Measurements from ENCODE around the gene ARHGAP22.

Gene ARHGAP22

GRCh38 chr10:48468130-48468790, 136.6 kb downstream of the ARHGAP22 start:
- TF ChIP-seq POLR2AphosphoS5 (IDR thresholded peaks at IDR 0.05; ENCODE audit: low read depth, low read length) (no peak), TAF1 (IDR thresholded peaks at IDR 0.05; ENCODE audit: borderline replicate concordance, insufficient read depth, low read length) (no peak), REST (IDR thresholded peaks at IDR 0.05; ENCODE audit: insufficient read depth in 1 of 2, low read depth in 2 of 2, low read length in 2 of 2) (no peak), FOXP2 (optimal IDR thresholded peaks at IDR 0.05; ENCODE audit: borderline replicate concordance, extremely low read depth, extremely low read length, insufficient read depth) (no peak), SIN3A (IDR thresholded peaks at IDR 0.05; ENCODE audit: borderline replicate concordance, insufficient read depth, low read length) (no peak)

- TF ChIP-seq SIN3A (IDR thresholded peaks at IDR 0.05; ENCODE audit: borderline replicate concordance, insufficient read depth, low read length): no peak
- no peak for TF ChIP-seq REST (IDR thresholded peaks at IDR 0.05; ENCODE audit: insufficient read depth in 1 of 2, low read depth in 2 of 2, low read length in 2 of 2)
- no peak for TF ChIP-seq POLR2AphosphoS5 (IDR thresholded peaks at IDR 0.05; ENCODE audit: low read depth, low read length)
- TF ChIP-seq FOXP2 (optimal IDR thresholded peaks at IDR 0.05; ENCODE audit: borderline replicate concordance, extremely low read depth, extremely low read length, insufficient read depth): no peak
- no peak for TF ChIP-seq TAF1 (IDR thresholded peaks at IDR 0.05; ENCODE audit: borderline replicate concordance, insufficient read depth, low read length)
Observed at GRCh38 chr10:48467669-48468068, 137.2 kb downstream of the ARHGAP22 start.

GRCh38 chr10:48466611-48467240, 138.1 kb downstream of the ARHGAP22 start:
- TF ChIP-seq TAF1 (IDR thresholded peaks at IDR 0.05; ENCODE audit: borderline replicate concordance, insufficient read depth, low read length) (no peak), FOXP2 (optimal IDR thresholded peaks at IDR 0.05; ENCODE audit: borderline replicate concordance, extremely low read depth, extremely low read length, insufficient read depth) (no peak), POLR2AphosphoS5 (IDR thresholded peaks at IDR 0.05; ENCODE audit: low read depth, low read length) (no peak), SIN3A (IDR thresholded peaks at IDR 0.05; ENCODE audit: borderline replicate concordance, insufficient read depth, low read length) (no peak), REST (IDR thresholded peaks at IDR 0.05; ENCODE audit: insufficient read depth in 1 of 2, low read depth in 2 of 2, low read length in 2 of 2) (no peak)

- TF ChIP-seq REST (IDR thresholded peaks at IDR 0.05; ENCODE audit: insufficient read depth in 1 of 2, low read depth in 2 of 2, low read length in 2 of 2) (no peak), POLR2AphosphoS5 (IDR thresholded peaks at IDR 0.05; ENCODE audit: low read depth, low read length) (no peak), TAF1 (IDR thresholded peaks at IDR 0.05; ENCODE audit: borderline replicate concordance, insufficient read depth, low read length) (no peak), SIN3A (IDR thresholded peaks at IDR 0.05; ENCODE audit: borderline replicate concordance, insufficient read depth, low read length) (no peak), FOXP2 (optimal IDR thresholded peaks at IDR 0.05; ENCODE audit: borderline replicate concordance, extremely low read depth, extremely low read length, insufficient read depth) (no peak)
Observed at GRCh38 chr10:48465860-48466521, 138.9 kb downstream of the ARHGAP22 start.

Data from PFSK-1 (cell line).